HG02938 (cell line): ENCODE measurements around the gene FBXO44.

ENCODE experiments used
- ATAC-seq: cut with Tn5 transposase; IDR thresholded peaks from one replicate; pipeline ENCODE4 v1.9.1; 2021; ENCODE audit warnings: mild to moderate bottlenecking, moderate library complexity; ENCODE audit not compliant: unreplicated experiment

FBXO44 gene

GRCh38 chr1:11685210-11685752 is 30.6 kb downstream of the FBXO44 start:
- no peak for ATAC-seq

GRCh38 chr1:11688506-11688905 is 33.8 kb downstream of the FBXO44 start:
- no peak for ATAC-seq

GRCh38 chr1:11690397-11691301 is 36.0 kb downstream of the FBXO44 start:
- no peak for ATAC-seq

GRCh38 chr1:11691302-11691914 is 36.7 kb downstream of the FBXO44 start, which contains the start of gene DRAXIN:
TSS of gene DRAXIN (plus strand) at chr1:11691710. CDS start at chr1:11706259, 14,549 bp downstream.
- ATAC-seq, result no peak

GRCh38 chr1:11691928-11692711 is 37.4 kb downstream of the FBXO44 start:
- no peak for ATAC-seq

- ATAC-seq, result no peak
These were observed 38.4 kb downstream of the FBXO44 start for GRCh38 chr1:11693024-11693590.

- ATAC-seq, result no peak
These were observed 39.2 kb downstream of the FBXO44 start for GRCh38 chr1:11693917-11694316.

- ATAC-seq, result no peak
These were observed 41.2 kb downstream of the FBXO44 start for GRCh38 chr1:11695861-11696260.

- ATAC-seq, result no peak
These were observed 42.7 kb downstream of the FBXO44 start for GRCh38 chr1:11697188-11697892.

GRCh38 chr1:11697893-11698210 is 43.2 kb downstream of the FBXO44 start:
- ATAC-seq, result no peak

- no peak for ATAC-seq
These were observed 46.2 kb downstream of the FBXO44 start for GRCh38 chr1:11700601-11701467.

GRCh38 chr1:11701551-11701961 is 46.9 kb downstream of the FBXO44 start:
- no peak for ATAC-seq

- no peak for ATAC-seq
These were observed 47.5 kb downstream of the FBXO44 start for GRCh38 chr1:11701981-11702803.

- ATAC-seq, result no peak
These were observed 48.9 kb downstream of the FBXO44 start for GRCh38 chr1:11703357-11704193.

- no peak for ATAC-seq
These were observed 49.5 kb downstream of the FBXO44 start for GRCh38 chr1:11704194-11704529.

- ATAC-seq, result no peak
These were observed 50.2 kb downstream of the FBXO44 start for GRCh38 chr1:11704691-11705475.

GRCh38 chr1:11705596-11705995 is 50.9 kb downstream of the FBXO44 start:
- no peak for ATAC-seq
